Motor neuron (in vitro differentiated cells): ENCODE measurements around the gene SLC44A4. TPM values are rescaled to one million over a fixed set of nuclear protein-coding genes. Genes with fewer than 3 reads are reported as not detected.

Experiments
- total RNA-seq, 8 experiments: library from RNA; unstranded; fragments of 300-600 nt; gene quantifications; 2 replicates each; pipeline versions ENCODE4 v1.2.3 to v1.2.4, GENCODE V29; 2022

SLC44A4 gene
- total RNA-seq, 8 experiments from 2014 or later: 0.07 to 1.0 (median 0.41) TPM; not detected in 1

Other genes starting within 250 kb of the SLC44A4 start
- 100 to 1,000 TPM; 159 to 322 (median 247) TPM for gene BAG6, start 226.3 kb downstream of the SLC44A4 start, total RNA-seq
- 1 to 10 TPM; 2.3 to 6.8 (median 5.3) TPM for gene APOM, start 223.1 kb downstream of the SLC44A4 start, total RNA-seq
- gene C6orf47, start 218.2 kb downstream of the SLC44A4 start, total RNA-seq: 10 to 100 TPM; 10.8 to 24.6 (median 15.5) TPM
- gene GPANK1, start 214.0 kb downstream of the SLC44A4 start, total RNA-seq: 10 to 100 TPM; 15.2 to 27.2 (median 22.0) TPM
- gene CSNK2B, start 212.9 kb downstream of the SLC44A4 start, total RNA-seq: 100 to 1,000 TPM; 112 to 225 (median 167) TPM
- 10 to 100 TPM in 2 of 8 experiments, 1 to 10 TPM in 6; 3.0 to 20.9 (median 6.3) TPM for gene LY6G5B, start 209.0 kb downstream of the SLC44A4 start, total RNA-seq
- 1 to 10 TPM; 1.3 to 7.1 (median 2.8) TPM for gene LY6G5C, start 197.9 kb downstream of the SLC44A4 start, total RNA-seq
- gene ABHD16A, start 175.7 kb downstream of the SLC44A4 start, total RNA-seq: 10 to 100 TPM; 43.8 to 69.0 (median 52.5) TPM
- not detected for gene LY6G6F, start 172.1 kb downstream of the SLC44A4 start, total RNA-seq
- gene LY6G6D, start 163.6 kb downstream of the SLC44A4 start, total RNA-seq: not detected
- 1 to 10 TPM in 1 of 8 experiments, under 1 TPM in 4, not detected in 3; 0.16 to 1.6 (median 0.41) TPM for gene LY6G6C, start 157.3 kb downstream of the SLC44A4 start, total RNA-seq
- 1 to 10 TPM in 2 of 8 experiments, under 1 TPM in 6; 0.18 to 1.8 (median 0.58) TPM for gene MPIG6B, start 155.6 kb downstream of the SLC44A4 start, total RNA-seq
- 100 to 1,000 TPM in 5 of 8 experiments, 10 to 100 TPM in 3; 15.5 to 168 (median 120) TPM for gene DDAH2, start 149.7 kb downstream of the SLC44A4 start, total RNA-seq
- 100 to 1,000 TPM in 5 of 8 experiments, 10 to 100 TPM in 3; 73.5 to 627 (median 176) TPM for gene CLIC1, start 142.5 kb downstream of the SLC44A4 start, total RNA-seq
- gene MSH5, start 139.0 kb downstream of the SLC44A4 start, total RNA-seq: 10 to 100 TPM in 5 of 8 experiments, 1 to 10 TPM in 3; 3.8 to 65.3 (median 11.3) TPM
- 1 to 10 TPM in 7 of 8 experiments, under 1 TPM in 1; 0.87 to 8.0 (median 2.7) TPM for gene SAPCD1, start 116.3 kb downstream of the SLC44A4 start, total RNA-seq
- gene VWA7, start 101.7 kb downstream of the SLC44A4 start, total RNA-seq: 1 to 10 TPM in 6 of 8 experiments, under 1 TPM in 2; 0.63 to 2.9 (median 1.4) TPM
- 100 to 1,000 TPM in 2 of 8 experiments, 10 to 100 TPM in 6; 26.4 to 135 (median 52.7) TPM for gene VARS1, start 83.2 kb downstream of the SLC44A4 start, total RNA-seq
- 10 to 100 TPM; 34.8 to 79.8 (median 47.1) TPM for gene LSM2, start 72.0 kb downstream of the SLC44A4 start, total RNA-seq
- 1 to 10 TPM; 1.0 to 4.3 (median 3.1) TPM for gene HSPA1L, start 63.7 kb downstream of the SLC44A4 start, total RNA-seq
- gene HSPA1A, start 63.5 kb downstream of the SLC44A4 start, total RNA-seq: 100 to 1,000 TPM in 2 of 8 experiments, 10 to 100 TPM in 6; 29.3 to 514 (median 92.4) TPM
- gene HSPA1B, start 51.3 kb downstream of the SLC44A4 start, total RNA-seq: 100 to 1,000 TPM in 6 of 8 experiments, 10 to 100 TPM in 2; 68.6 to 489 (median 130) TPM
- gene NEU1, start 16.2 kb downstream of the SLC44A4 start, total RNA-seq: 100 to 1,000 TPM in 1 of 8 experiments, 10 to 100 TPM in 7; 22.8 to 106 (median 36.2) TPM
- 100 to 1,000 TPM in 1 of 8 experiments, 10 to 100 TPM in 7; 19.9 to 112 (median 60.3) TPM for gene EHMT2, start 18.7 kb upstream of the SLC44A4 start, total RNA-seq
- 10 to 100 TPM in 6 of 8 experiments, 1 to 10 TPM in 2; 1.9 to 34.9 (median 15.9) TPM for gene ZBTB12, start 23.1 kb upstream of the SLC44A4 start, total RNA-seq
- gene C2, start 48.7 kb upstream of the SLC44A4 start, total RNA-seq: 10 to 100 TPM in 1 of 8 experiments, 1 to 10 TPM in 6, under 1 TPM in 1; 0.67 to 55.1 (median 1.8) TPM
- gene CFB, start 67.1 kb upstream of the SLC44A4 start, total RNA-seq: 100 to 1,000 TPM in 1 of 8 experiments, 10 to 100 TPM in 3, 1 to 10 TPM in 4; 2.3 to 300 (median 12.7) TPM
- gene NELFE, start 80.0 kb upstream of the SLC44A4 start, total RNA-seq: 10 to 100 TPM; 50.3 to 91.1 (median 72.3) TPM
- 10 to 100 TPM; 30.6 to 68.4 (median 52.9) TPM for gene SKIC2, start 80.2 kb upstream of the SLC44A4 start, total RNA-seq
- 10 to 100 TPM; 15.3 to 26.9 (median 22.9) TPM for gene DXO, start 93.1 kb upstream of the SLC44A4 start, total RNA-seq
- 100 to 1,000 TPM in 1 of 8 experiments, 10 to 100 TPM in 4, 1 to 10 TPM in 3; 3.1 to 631 (median 17.1) TPM for gene C4A, start 103.1 kb upstream of the SLC44A4 start, total RNA-seq
- gene C4B, start 135.8 kb upstream of the SLC44A4 start, total RNA-seq: 100 to 1,000 TPM in 1 of 8 experiments, 10 to 100 TPM in 4, 1 to 10 TPM in 3; 2.5 to 575 (median 14.2) TPM
- 1 to 10 TPM in 2 of 8 experiments, under 1 TPM in 6; 0.16 to 8.7 (median 0.77) TPM for gene CYP21A2, start 159.4 kb upstream of the SLC44A4 start, total RNA-seq
- gene TNXB, start 230.3 kb upstream of the SLC44A4 start, total RNA-seq: 10 to 100 TPM in 2 of 8 experiments, 1 to 10 TPM in 5, under 1 TPM in 1; 0.81 to 84.8 (median 3.1) TPM
- 10 to 100 TPM; 25.6 to 59.0 (median 45.1) TPM for gene ATF6B, start 249.2 kb upstream of the SLC44A4 start, total RNA-seq